ENCODE results near the gene BID.

The BID gene

DNA sequence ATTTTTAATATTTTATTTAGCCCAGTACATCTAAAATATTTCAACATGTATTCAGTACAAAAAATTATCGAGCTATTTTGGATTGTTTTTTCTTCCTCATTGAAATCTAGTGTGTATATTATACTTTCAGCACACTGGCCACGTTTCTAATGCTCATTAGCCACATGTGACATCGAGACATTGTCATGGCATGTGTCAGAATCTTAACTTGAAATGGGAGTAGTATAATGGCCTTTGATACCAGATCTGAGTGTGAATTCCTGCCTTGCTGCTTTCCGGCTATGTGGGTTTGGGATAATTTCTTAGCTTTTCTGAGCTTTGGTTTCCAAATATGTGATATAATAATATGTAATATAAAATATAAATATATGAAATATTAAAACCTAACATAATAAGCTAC lies 81.4 kb downstream of the BID start:
- Histone ChIP-seq H3K4me3 (ENCODE audit: low read depth, low read length, poor library complexity, severe bottlenecking) (no peak overlapping the region), H3K79me2 (ENCODE audit: insufficient read depth, low read length) (no peaks in the 10 kb centered on the region), H3F3A (ENCODE audit: insufficient read depth, low read length) (no peaks in the 10 kb centered on the region), H3K9ac (ENCODE audit: low read length) (no peak overlapping the region), H3K27me3 (ENCODE audit: insufficient read depth, low read length) (no peaks in the 10 kb centered on the region), H3K4me2 (ENCODE audit: low read length) (no peak overlapping the region), H3K9me2 (ENCODE audit: low read depth, low read length) (no peaks in the 10 kb centered on the region), H2AFZ (ENCODE audit: low read length) (no peak overlapping the region), H3K27ac (ENCODE audit: low read depth, low read length, poor library complexity, severe bottlenecking) (no peak overlapping the region), H4K20me1 (ENCODE audit: insufficient read depth, low read length) (no peaks in the 10 kb centered on the region), H3K4me1 (ENCODE audit: insufficient read depth, low read length, severe bottlenecking) (no peaks in the 10 kb centered on the region), H3K36me3 (ENCODE audit: insufficient read depth, low read length) (peaks cover 43% of the 10 kb centered on the region), H3K9me3 (ENCODE audit: low read length) (no peaks in the 10 kb centered on the region)
- TF ChIP-seq, protein P1, sequence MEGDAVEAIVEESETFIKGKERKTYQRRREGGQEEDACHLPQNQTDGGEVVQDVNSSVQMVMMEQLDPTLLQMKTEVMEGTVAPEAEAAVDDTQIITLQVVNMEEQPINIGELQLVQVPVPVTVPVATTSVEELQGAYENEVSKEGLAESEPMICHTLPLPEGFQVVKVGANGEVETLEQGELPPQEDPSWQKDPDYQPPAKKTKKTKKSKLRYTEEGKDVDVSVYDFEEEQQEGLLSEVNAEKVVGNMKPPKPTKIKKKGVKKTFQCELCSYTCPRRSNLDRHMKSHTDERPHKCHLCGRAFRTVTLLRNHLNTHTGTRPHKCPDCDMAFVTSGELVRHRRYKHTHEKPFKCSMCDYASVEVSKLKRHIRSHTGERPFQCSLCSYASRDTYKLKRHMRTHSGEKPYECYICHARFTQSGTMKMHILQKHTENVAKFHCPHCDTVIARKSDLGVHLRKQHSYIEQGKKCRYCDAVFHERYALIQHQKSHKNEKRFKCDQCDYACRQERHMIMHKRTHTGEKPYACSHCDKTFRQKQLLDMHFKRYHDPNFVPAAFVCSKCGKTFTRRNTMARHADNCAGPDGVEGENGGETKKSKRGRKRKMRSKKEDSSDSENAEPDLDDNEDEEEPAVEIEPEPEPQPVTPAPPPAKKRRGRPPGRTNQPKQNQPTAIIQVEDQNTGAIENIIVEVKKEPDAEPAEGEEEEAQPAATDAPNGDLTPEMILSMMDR (IDR thresholded peaks at IDR 0.05; ENCODE audit: low read length), result no peak
- TF ChIP-seq EZH2 (IDR thresholded peaks at IDR 0.05; ENCODE audit: borderline replicate concordance, low read length), result no peak

DNA sequence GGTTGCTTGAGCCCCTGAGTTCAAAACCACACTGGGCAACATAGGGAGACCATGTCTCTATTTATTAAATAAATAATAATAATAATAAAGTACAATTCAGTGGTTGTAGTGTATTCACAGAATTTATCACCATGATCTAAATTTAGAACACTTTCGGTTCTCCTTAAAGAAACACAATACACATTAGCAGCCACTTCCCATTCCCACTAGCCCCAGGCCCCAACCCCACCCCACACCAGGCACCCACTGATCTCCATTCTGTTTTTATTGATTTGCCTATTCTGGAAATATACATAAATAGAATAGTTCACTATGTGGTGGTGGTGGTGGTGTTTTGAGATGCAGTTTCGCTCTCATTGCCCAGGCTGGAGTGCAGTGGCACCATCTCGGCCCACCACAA lies 90.0 kb downstream of the BID start:
- 0 out of 2 replicates have a peak, but pooled peaks cover 3% of the 10 kb centered on the region for H3K79me2 ChIP-seq (ENCODE audit: insufficient read depth, low read length)

More for the DNA sequence above, 90.0 kb downstream of the BID start:
- Histone ChIP-seq H3K27me3 (ENCODE audit: insufficient read depth, low read length) (no peaks in the 10 kb centered on the region), H3K27ac (ENCODE audit: low read depth, low read length, poor library complexity, severe bottlenecking) (no peak overlapping the region), H3F3A (ENCODE audit: insufficient read depth, low read length) (peaks cover 3% of the 10 kb centered on the region; the same call in 1 of the 2 replicates), H3K9me3 (ENCODE audit: low read length) (no peaks in the 10 kb centered on the region), H3K9me2 (ENCODE audit: low read depth, low read length) (no peaks in the 10 kb centered on the region), H2AFZ (ENCODE audit: low read length) (no peak overlapping the region), H3K4me3 (ENCODE audit: low read depth, low read length, poor library complexity, severe bottlenecking) (no peak overlapping the region), H3K9ac (ENCODE audit: low read length) (no peak overlapping the region), H4K20me1 (ENCODE audit: insufficient read depth, low read length) (no peaks in the 10 kb centered on the region), H3K4me1 (ENCODE audit: insufficient read depth, low read length, severe bottlenecking) (no peaks in the 10 kb centered on the region), H3K36me3 (ENCODE audit: insufficient read depth, low read length) (peaks cover 20% of the 10 kb centered on the region), H3K4me2 (ENCODE audit: low read length) (no peak overlapping the region)
- no peak for TF ChIP-seq EZH2 (IDR thresholded peaks at IDR 0.05; ENCODE audit: borderline replicate concordance, low read length)
- TF ChIP-seq, protein P1 (IDR thresholded peaks at IDR 0.05; ENCODE audit: low read length), result no peak
